Effector CD8-positive, alpha-beta T cell (primary cell): ENCODE data around the gene DDX10.
"Not testable (repeated sequence)": the region's sequence is repeated elsewhere in the genome, so short reads cannot be mapped to it uniquely, and the experiment has no call there.

Experiments used
- DNase-seq: peaks from one replicate; lab custom pipeline; 2025; lab: John Stamatoyannopoulos, UW

Gene DDX10

DNA sequence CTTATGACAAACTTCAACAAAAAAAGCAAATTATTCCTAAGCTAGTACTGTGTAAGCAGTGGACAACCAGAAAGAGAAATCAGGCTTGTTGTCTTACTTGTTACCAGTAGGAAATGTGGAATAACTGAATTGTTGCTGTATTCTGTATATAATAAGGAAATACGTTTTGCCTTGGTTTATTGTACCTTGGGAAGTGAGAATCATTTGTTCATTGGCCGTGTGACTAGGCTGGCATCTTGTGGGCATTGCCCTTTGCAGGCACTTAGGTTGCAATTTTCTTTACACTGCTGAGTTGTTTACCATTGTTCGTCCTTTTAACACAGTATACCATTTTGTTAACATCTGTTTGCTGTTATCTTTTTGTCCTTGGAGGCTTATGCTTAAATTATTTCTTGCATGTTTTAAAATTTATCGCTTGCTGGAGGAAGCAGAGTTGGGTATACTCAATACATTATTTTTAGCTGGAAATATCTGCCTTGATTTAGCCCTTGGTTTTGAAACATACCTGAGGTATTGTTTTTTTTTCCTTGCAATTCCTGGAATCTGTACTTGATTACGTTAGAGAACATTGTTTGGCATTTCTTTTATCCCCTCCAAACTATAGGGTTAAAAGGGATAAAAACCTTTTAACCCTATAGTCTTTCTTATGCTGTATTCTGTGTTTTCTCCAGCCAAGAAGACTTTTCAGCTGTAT, 109.3 kb downstream of the DDX10 start:
- DNase-seq: no peak

- DNase-seq: no peak
Observed at GRCh38 chr11:108775324-108775723, 110.5 kb downstream of the DDX10 start.

DNA sequence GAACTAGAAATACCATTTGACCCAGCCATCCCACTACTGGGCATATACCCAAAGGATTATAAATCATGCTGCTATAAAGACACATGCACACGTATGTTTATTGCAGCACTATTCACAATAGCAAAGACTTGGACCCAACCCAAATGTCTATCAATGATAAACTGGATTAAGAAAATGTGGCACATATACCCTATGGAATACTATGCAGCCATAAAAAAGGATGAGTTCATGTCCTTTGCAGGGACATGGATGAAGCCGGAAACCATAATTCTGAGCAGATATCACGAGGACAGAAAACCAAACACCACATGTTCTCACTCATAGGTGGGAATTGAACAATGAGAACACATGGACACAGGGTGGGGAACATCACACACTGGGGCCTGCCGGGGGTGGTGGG, 114.3 kb downstream of the DDX10 start:
- DNase-seq: not testable (repeated sequence)

DNA sequence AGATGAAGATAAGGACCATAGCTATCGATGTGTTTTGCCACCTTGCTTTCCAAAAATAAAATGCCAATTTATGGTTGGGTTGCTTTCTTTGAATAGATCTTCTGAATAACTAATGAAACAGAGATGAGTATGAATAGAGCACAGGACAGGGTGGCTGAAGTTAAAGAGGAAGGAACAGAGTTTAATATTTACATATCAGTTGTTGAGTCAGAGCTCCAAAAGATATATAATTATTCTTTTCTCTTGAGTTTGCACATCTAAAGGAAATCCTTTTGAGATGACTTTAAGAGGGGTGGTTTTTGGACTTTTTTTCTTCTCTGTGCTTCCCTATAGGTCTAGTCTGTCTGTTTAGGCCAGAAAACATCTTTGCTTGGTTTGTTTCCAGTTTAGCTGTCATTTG, 115.2 kb downstream of the DDX10 start:
- DNase-seq: no peak

DNA sequence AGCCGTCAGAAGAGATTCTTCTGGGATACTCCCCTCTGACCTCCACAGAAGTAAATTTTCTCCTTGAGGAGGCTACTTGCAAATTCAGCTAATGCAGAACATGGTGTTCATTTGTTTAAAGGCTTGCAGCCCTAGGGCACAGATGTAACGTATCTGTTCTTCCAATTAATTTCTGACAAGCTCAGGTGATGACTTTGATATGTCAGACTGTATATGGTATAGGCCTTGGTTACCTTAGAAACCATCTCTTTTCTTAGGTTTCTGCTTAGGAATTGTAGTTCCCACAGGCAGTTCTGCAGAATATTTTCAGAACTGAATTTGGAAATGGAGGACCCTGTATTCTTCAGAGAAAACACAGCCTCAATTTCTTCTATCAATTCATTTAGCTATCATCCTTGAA, 117.1 kb downstream of the DDX10 start:
- DNase-seq: no peak

- DNase-seq: no peak
Observed at GRCh38 chr11:108786281-108786990, 121.6 kb downstream of the DDX10 start.

- no peak for DNase-seq
Observed at GRCh38 chr11:108787105-108787504, 122.2 kb downstream of the DDX10 start.

- DNase-seq: no peak
Observed at GRCh38 chr11:108788565-108789199, 123.8 kb downstream of the DDX10 start.

- no peak for DNase-seq
Observed at GRCh38 chr11:108790501-108791299, 125.8 kb downstream of the DDX10 start.

DNA sequence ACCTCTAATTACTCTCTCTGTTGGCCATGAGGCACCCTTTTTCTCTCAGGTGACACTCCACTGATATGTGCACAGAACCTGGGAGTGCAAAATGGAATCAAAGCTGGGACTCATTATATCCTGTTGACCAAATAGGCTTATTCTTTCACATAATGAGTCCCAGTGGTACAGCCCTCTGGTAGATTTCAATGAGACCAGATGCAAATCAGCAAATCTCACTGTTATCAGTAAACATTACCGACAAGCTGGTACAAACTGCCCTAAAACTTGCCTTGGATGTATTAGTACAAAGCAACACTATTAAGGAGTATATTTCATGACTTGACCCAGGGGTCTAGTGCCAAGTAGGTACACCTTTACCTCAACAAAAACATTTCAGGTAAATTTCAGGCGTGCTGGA, 128.3 kb downstream of the DDX10 start:
- DNase-seq: no peak

DNA sequence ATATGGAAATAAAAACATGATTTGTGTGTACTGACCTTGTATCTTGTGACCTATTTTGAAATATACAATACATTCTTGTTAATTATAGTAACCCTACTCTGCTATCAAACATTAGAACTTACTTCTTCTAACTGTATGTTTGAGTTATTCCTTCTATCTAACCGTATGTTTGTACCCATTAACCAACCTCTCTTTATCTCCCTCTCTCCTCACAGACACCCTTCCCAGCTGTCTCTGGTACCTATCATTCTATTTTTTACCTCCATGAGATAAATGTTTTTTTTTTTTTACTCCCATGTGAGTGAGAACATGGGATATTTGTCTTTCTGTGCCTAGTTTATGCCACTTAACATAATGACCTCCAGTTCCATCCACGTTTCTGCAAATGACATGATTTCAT, 128.7 kb downstream of the DDX10 start:
- DNase-seq: no peak

DNA sequence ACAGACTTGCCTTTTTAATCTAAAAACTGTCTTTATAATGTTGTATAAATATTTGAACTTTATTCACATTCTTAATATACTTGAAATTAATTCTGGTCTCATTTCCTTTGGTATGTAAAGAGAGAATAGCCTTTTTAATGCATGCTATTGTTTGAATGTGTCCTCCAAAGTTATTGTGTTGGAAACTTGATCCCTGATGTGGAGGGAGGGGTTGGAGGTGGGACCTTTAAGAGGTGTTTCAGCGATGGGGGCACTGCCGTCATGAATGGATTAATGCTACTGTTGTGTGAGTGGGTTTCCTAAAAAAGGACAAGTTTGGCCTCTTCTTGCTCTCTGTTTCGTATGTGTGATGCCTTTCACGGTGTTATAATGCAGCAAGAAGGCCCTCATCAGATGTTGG, 131.7 kb downstream of the DDX10 start:
- no peak for DNase-seq

- DNase-seq: no peak
Observed at GRCh38 chr11:108797578-108798100, 132.8 kb downstream of the DDX10 start.

DNA sequence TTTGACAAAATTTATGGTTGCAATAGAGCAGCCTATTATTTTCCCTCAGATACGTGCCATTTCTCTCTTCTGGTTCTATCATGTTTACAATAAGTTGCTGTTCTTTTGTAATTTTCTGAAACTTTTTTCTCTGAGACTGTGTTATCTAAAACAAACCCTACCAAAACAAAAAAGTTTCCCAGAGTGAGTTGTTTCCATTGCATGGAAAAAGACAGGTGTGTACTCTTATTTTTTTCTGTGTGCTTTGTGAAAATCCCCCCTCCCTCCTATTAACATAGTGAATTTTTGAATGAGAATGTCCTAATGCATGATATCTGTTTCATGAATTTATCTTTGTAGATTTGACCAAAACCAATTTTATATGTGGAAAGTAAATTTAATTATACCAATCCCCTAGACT, 137.6 kb downstream of the DDX10 start:
- no peak for DNase-seq

GRCh38 chr11:108803776-108804175, 138.9 kb downstream of the DDX10 start:
- DNase-seq: no peak

DNA sequence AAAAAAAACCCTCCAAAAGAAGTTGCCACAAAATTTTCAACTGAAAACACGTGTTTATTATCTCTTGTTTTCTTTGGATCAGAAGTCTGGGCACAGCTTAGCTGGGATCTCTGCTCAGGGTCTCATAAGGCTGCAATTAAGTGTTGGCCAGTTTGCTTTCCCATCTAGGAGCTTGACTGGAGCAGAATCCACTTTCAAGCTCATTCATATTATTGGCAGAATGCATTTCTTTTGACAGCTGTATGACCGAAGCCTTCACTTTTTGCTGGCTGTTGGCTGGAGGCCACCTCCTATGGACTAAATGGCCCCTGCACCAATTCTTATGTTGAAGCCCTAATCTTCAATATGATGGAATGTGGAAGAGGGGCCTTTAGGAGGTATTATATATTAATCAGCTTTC, 139.6 kb downstream of the DDX10 start:
- no peak for DNase-seq

DNA sequence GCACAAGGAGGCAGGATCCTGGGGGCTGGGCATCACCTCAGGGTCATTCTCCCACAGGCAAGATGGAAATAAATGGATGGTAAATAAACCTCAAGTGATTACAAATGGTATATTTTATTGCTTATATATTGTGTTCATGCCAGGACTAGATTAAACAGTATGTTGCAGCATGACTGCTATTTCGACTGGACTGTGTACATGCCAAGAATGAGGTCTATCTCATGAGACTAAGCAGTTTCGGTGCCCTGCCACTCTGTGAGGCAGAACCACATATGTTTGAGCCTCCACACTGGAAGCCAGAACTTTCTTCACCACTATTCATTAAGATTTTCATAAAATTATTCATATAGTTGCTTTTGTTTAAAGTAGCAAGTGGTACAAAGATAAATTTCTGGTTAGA, 140.2 kb downstream of the DDX10 start:
- no peak for DNase-seq

DNA sequence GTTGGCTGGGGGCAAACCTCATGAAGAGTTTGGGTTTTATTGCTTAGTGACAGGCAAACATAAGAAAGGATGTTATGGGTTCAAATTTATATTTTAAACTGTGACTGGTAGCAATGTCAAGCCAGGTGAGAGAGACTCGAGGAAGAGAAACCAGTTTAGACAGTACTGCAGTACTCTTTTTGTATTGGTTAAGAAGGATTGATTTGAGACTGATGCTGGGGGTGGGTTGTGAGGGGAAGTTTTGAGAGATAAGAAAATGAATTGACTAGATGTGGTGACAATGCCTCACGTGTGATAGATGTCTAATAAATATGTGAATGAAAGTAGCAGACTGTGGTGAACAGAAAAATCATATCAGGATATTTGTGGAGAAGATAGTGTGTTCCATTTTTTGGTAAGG, 142.4 kb downstream of the DDX10 start:
- no peak for DNase-seq

GRCh38 chr11:108813086-108813485, 148.2 kb downstream of the DDX10 start:
- no peak for DNase-seq

- no peak for DNase-seq
Observed at GRCh38 chr11:108817976-108818375, 153.1 kb downstream of the DDX10 start.

- DNase-seq: no peak
Observed at GRCh38 chr11:108818971-108819370, 154.1 kb downstream of the DDX10 start.

DNA sequence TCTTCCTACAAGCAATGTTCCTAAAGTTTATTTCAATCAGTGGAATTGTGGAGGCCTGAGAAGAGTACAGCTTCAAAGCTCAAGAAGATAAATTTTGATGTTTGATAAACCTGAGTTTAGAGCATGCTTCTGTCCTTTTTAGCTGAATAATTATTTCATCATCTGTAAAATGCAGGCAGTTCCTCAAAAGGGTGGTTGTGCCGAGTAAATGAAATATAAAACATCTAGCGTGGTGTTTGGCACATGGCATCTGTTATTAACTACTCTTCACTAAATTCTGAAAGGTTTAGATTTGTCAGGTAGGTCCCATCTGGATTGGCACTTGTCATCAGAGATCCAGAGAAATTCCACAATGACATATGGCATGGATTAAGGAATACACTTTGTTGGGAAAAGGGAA, 155.1 kb downstream of the DDX10 start:
- DNase-seq: no peak
